ENCODE results near the gene STOML1.
A peak's percentile ranks its signal among the peaks of the same experiment; 100 is the strongest.
"Not testable (repeated sequence)": the region's sequence is repeated elsewhere in the genome, so short reads cannot be mapped to it uniquely, and the experiment has no call there.

Gene STOML1

GRCh38 chr15:73965094-73965757 is 26.9 kb downstream of the STOML1 start:
- Histone ChIP-seq H3K36me3 (ENCODE audit: insufficient read depth, low read length) (no peaks in the 10 kb centered on the region), H2AFZ (ENCODE audit: low read length) (no peak overlapping the region), H3K27ac (ENCODE audit: low read depth, low read length, poor library complexity, severe bottlenecking) (no peak overlapping the region), H3K9me2 (ENCODE audit: low read depth, low read length) (no peaks in the 10 kb centered on the region), H3K4me3 (ENCODE audit: low read depth, low read length, poor library complexity, severe bottlenecking) (peak overlapping the region; percentile 26), H3K9ac (ENCODE audit: low read length) (no peak overlapping the region; the same call in 1 of the 2 replicates), H3F3A (ENCODE audit: insufficient read depth, low read length) (no peaks in the 10 kb centered on the region), H3K79me2 (ENCODE audit: insufficient read depth, low read length) (no peaks in the 10 kb centered on the region), H4K20me1 (ENCODE audit: insufficient read depth, low read length) (no peaks in the 10 kb centered on the region), H3K27me3 (ENCODE audit: insufficient read depth, low read length) (no peaks in the 10 kb centered on the region), H3K4me1 (ENCODE audit: insufficient read depth, low read length, severe bottlenecking) (peaks cover 16% of the 10 kb centered on the region), H3K9me3 (ENCODE audit: low read length) (no peaks in the 10 kb centered on the region), H3K4me2 (ENCODE audit: low read length) (peak overlapping the region; percentile 62)
- TF ChIP-seq EZH2 (IDR thresholded peaks at IDR 0.05; ENCODE audit: borderline replicate concordance, low read length) = no peak
- TF ChIP-seq, protein P1, sequence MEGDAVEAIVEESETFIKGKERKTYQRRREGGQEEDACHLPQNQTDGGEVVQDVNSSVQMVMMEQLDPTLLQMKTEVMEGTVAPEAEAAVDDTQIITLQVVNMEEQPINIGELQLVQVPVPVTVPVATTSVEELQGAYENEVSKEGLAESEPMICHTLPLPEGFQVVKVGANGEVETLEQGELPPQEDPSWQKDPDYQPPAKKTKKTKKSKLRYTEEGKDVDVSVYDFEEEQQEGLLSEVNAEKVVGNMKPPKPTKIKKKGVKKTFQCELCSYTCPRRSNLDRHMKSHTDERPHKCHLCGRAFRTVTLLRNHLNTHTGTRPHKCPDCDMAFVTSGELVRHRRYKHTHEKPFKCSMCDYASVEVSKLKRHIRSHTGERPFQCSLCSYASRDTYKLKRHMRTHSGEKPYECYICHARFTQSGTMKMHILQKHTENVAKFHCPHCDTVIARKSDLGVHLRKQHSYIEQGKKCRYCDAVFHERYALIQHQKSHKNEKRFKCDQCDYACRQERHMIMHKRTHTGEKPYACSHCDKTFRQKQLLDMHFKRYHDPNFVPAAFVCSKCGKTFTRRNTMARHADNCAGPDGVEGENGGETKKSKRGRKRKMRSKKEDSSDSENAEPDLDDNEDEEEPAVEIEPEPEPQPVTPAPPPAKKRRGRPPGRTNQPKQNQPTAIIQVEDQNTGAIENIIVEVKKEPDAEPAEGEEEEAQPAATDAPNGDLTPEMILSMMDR (IDR thresholded peaks at IDR 0.05; ENCODE audit: low read length) = no peak; the same call in 1 of the 2 replicates

DNA sequence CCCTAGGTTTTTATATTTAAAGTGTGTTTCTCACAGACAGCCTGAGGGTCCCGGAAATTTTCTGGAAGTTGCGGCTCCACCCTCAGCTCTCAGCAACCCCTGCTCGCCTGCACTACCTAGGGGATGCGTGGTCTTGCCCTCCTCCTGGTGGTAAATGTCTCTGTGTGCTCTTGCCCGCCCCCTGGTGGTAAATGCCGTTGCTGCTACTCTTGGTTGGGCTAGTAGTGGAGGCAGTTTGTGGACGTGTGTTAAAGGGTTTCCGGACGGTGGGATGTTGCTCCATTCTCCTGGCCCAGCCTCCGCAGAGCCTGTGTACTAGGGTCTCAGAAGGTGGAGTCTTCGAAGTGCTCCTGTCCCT is 27.4 kb downstream of the STOML1 start:
- H3F3A ChIP-seq (ENCODE audit: insufficient read depth, low read length) = no peaks in the 10 kb centered on the region
- H3K27ac ChIP-seq (ENCODE audit: low read depth, low read length, poor library complexity, severe bottlenecking) = no peak overlapping the region
- no peaks in the 10 kb centered on the region for H3K79me2 ChIP-seq (ENCODE audit: insufficient read depth, low read length)
- peak overlapping the region; percentile 62 for H3K4me2 ChIP-seq (ENCODE audit: low read length)
- H4K20me1 ChIP-seq (ENCODE audit: insufficient read depth, low read length) = no peaks in the 10 kb centered on the region
- no peak overlapping the region; the same call in 1 of the 2 replicates for H3K9ac ChIP-seq (ENCODE audit: low read length)
- H3K9me3 ChIP-seq (ENCODE audit: low read length) = no peaks in the 10 kb centered on the region
- no peak overlapping the region for H2AFZ ChIP-seq (ENCODE audit: low read length)
- TF ChIP-seq EZH2 (IDR thresholded peaks at IDR 0.05; ENCODE audit: borderline replicate concordance, low read length) = no peak
- TF ChIP-seq, protein P1 (IDR thresholded peaks at IDR 0.05; ENCODE audit: low read length) = peak; percentile 83
- H3K9me2 ChIP-seq (ENCODE audit: low read depth, low read length) = no peaks in the 10 kb centered on the region
- no peaks in the 10 kb centered on the region for H3K36me3 ChIP-seq (ENCODE audit: insufficient read depth, low read length)
- H3K27me3 ChIP-seq (ENCODE audit: insufficient read depth, low read length) = no peaks in the 10 kb centered on the region
- peak overlapping the region; percentile 26 for H3K4me3 ChIP-seq (ENCODE audit: low read depth, low read length, poor library complexity, severe bottlenecking)
- H3K4me1 ChIP-seq (ENCODE audit: insufficient read depth, low read length, severe bottlenecking) = peaks cover 16% of the 10 kb centered on the region

DNA sequence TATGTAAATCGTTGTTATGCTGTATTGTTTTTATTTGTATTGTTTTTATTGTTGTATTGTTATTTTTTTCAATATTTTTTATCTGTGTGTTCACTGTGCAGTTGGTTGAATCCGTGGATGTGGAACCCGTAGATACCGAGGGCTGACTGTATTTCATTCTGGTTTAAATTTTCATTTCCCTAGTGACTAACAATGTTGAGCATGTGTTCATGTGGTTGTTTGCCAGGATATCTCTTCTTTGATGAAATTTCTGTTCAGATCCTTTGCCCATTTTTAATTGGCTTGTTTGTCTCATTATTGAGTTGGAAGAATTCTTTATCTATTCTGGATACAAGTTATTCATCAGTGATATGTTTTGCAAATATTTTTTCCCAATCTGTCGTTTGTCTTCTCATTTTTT is 29.7 kb downstream of the STOML1 start:
- H3F3A ChIP-seq (ENCODE audit: insufficient read depth, low read length) = no peaks in the 10 kb centered on the region
- no peak overlapping the region for H3K4me3 ChIP-seq (ENCODE audit: low read depth, low read length, poor library complexity, severe bottlenecking)
- TF ChIP-seq, protein P1 (IDR thresholded peaks at IDR 0.05; ENCODE audit: low read length) = no peak
- TF ChIP-seq EZH2 (IDR thresholded peaks at IDR 0.05; ENCODE audit: borderline replicate concordance, low read length) = no peak
- H3K9me3 ChIP-seq (ENCODE audit: low read length) = no peaks in the 10 kb centered on the region
- no peaks in the 10 kb centered on the region for H3K27me3 ChIP-seq (ENCODE audit: insufficient read depth, low read length)
- H3K9me2 ChIP-seq (ENCODE audit: low read depth, low read length) = no peaks in the 10 kb centered on the region
- no peaks in the 10 kb centered on the region for H3K36me3 ChIP-seq (ENCODE audit: insufficient read depth, low read length)
- no peaks in the 10 kb centered on the region for H4K20me1 ChIP-seq (ENCODE audit: insufficient read depth, low read length)
- H3K9ac ChIP-seq (ENCODE audit: low read length) = no peak overlapping the region
- H3K79me2 ChIP-seq (ENCODE audit: insufficient read depth, low read length) = no peaks in the 10 kb centered on the region
- H3K4me1 ChIP-seq (ENCODE audit: insufficient read depth, low read length, severe bottlenecking) = peaks cover 16% of the 10 kb centered on the region
- H3K27ac ChIP-seq (ENCODE audit: low read depth, low read length, poor library complexity, severe bottlenecking) = no peak overlapping the region
- H2AFZ ChIP-seq (ENCODE audit: low read length) = no peak overlapping the region
- H3K4me2 ChIP-seq (ENCODE audit: low read length) = no peak overlapping the region

GRCh38 chr15:73960472-73961070 is 31.5 kb downstream of the STOML1 start:
- not testable (repeated sequence) for H4K20me1 ChIP-seq (ENCODE audit: insufficient read depth, low read length); H2AFZ ChIP-seq (ENCODE audit: low read length); H3F3A ChIP-seq (ENCODE audit: insufficient read depth, low read length); H3K27me3 ChIP-seq (ENCODE audit: insufficient read depth, low read length); H3K36me3 ChIP-seq (ENCODE audit: insufficient read depth, low read length); H3K9me2 ChIP-seq (ENCODE audit: low read depth, low read length); H3K9me3 ChIP-seq (ENCODE audit: low read length); H3K9ac ChIP-seq (ENCODE audit: low read length); H3K4me2 ChIP-seq (ENCODE audit: low read length); H3K27ac ChIP-seq (ENCODE audit: low read depth, low read length, poor library complexity, severe bottlenecking); H3K4me1 ChIP-seq (ENCODE audit: insufficient read depth, low read length, severe bottlenecking); H3K4me3 ChIP-seq (ENCODE audit: low read depth, low read length, poor library complexity, severe bottlenecking); H3K79me2 ChIP-seq (ENCODE audit: insufficient read depth, low read length)
